SK-N-SH treated with all-trans-retinoic acid at 6 μM for 48 hours (cell line): ENCODE measurements around the gene RNF115.

Source experiments
- ARNTL ChIP-seq: fragments of 450-650 bp; formaldehyde crosslinking; IDR thresholded peaks from 2 replicates; pipeline ENCODE4 v1.5.0; 2020; ENCODE audit warnings: low read depth, mild to moderate bottlenecking, moderate library complexity, borderline replicate concordance
- CREB5 ChIP-seq: fragments of 250-450 bp; sonication (Bioruptor Pico); IDR thresholded peaks from 2 replicates; pipeline ENCODE4 v1.5.1; 2020; ENCODE audit warnings: low read depth, mild to moderate bottlenecking, moderate library complexity
- ESRRG ChIP-seq: fragments of 250-450 bp; sonication (Bioruptor Pico); IDR thresholded peaks from 2 replicates; pipeline ENCODE4 v1.6.1; 2021; ENCODE audit warnings: mild to moderate bottlenecking
- GLIS3 ChIP-seq: fragments of 250-450 bp; sonication (Bioruptor Pico); IDR thresholded peaks from 2 replicates; pipeline ENCODE4 v1.5.0; 2020; ENCODE audit warnings: mild to moderate bottlenecking, moderate library complexity
- ISL1 ChIP-seq: fragments of 250-450 bp; sonication (Bioruptor Pico); IDR thresholded peaks from 2 replicates; pipeline ENCODE4 v2.1.2; 2022; ENCODE audit warnings: mild to moderate bottlenecking, moderate library complexity
- OSR1 ChIP-seq: fragments of 250-450 bp; sonication (Bioruptor Pico); IDR thresholded peaks from 2 replicates; pipeline ENCODE4 v1.8.0; 2022; ENCODE audit warnings: moderate library complexity, mild to moderate bottlenecking, inconsistent platforms
- PATZ1 ChIP-seq: fragments of 250-450 bp; sonication (Bioruptor Pico); IDR thresholded peaks from 2 replicates; pipeline ENCODE4 v1.8.0; 2020; ENCODE audit warnings: mild to moderate bottlenecking, moderate library complexity, borderline replicate concordance
- POU6F1 ChIP-seq: fragments of 250-450 bp; sonication (Bioruptor Pico); IDR thresholded peaks from 2 replicates; pipeline ENCODE4 v1.8.0; 2021; ENCODE audit warnings: low read depth, mild to moderate bottlenecking, moderate library complexity, borderline replicate concordance
- RARB ChIP-seq: fragments of 250-450 bp; sonication (Bioruptor Pico); IDR thresholded peaks from 2 replicates; pipeline ENCODE4 v1.8.0; 2021; ENCODE audit warnings: mild to moderate bottlenecking, moderate library complexity
- SNAI2 ChIP-seq: fragments of 250-450 bp; sonication (Bioruptor Pico); IDR thresholded peaks from 2 replicates; pipeline ENCODE4 v1.5.0; 2020; ENCODE audit warnings: mild to moderate bottlenecking, moderate library complexity
- TCF4 ChIP-seq: fragments of 250-450 bp; sonication (Bioruptor Pico); IDR thresholded peaks from 2 replicates; pipeline ENCODE4 v1.8.0; 2021; ENCODE audit warnings: mild to moderate bottlenecking, moderate library complexity, borderline replicate concordance

GRCh38 chr1:145806844-145807243, 17.1 kb downstream of the RNF115 start:
- TF ChIP-seq CREB5 (CRISPR knock-in tag) (no peak), PATZ1 (CRISPR knock-in tag) (no peak), ESRRG (CRISPR knock-in tag) (no peak), RARB (CRISPR knock-in tag) (no peak), ISL1 (no peak), ARNTL (CRISPR knock-in tag) (no peak), OSR1 (CRISPR knock-in tag) (no peak), SNAI2 (no peak), TCF4 (CRISPR knock-in tag) (no peak), GLIS3 (CRISPR knock-in tag) (no peak), POU6F1 (no peak)
